Measurements from ENCODE around the gene PTPN2.

PTPN2 gene

GRCh38 chr18:12842459-12843380 lies 41.3 kb downstream of the PTPN2 start:
- H3K4me1 ChIP-seq (ENCODE audit: control insufficient read depth, insufficient read depth, low read length): peaks cover 3% of the 10 kb centered on the region; the same call in 1 of the 2 replicates
- no CpG with 5 or more reads among the region's 17 CpGs for WGBS (ENCODE audit: insufficient coverage, insufficient read length)
- no peak for DNase-seq (ENCODE audit: low read depth, low spot score)
- H3K27ac ChIP-seq (ENCODE audit: low read length): no peak overlapping the region
- H3K27me3 ChIP-seq (ENCODE audit: control insufficient read depth, insufficient read depth, low read length): no peaks in the 10 kb centered on the region
- no peak overlapping the region for H3K4me3 ChIP-seq (ENCODE audit: low read length)
- H3K9me3 ChIP-seq (ENCODE audit: control insufficient read depth, insufficient read depth, low read length): no peaks in the 10 kb centered on the region
- no peaks in the 10 kb centered on the region for H3K36me3 ChIP-seq (ENCODE audit: control insufficient read depth, insufficient read depth, low read length)

DNA sequence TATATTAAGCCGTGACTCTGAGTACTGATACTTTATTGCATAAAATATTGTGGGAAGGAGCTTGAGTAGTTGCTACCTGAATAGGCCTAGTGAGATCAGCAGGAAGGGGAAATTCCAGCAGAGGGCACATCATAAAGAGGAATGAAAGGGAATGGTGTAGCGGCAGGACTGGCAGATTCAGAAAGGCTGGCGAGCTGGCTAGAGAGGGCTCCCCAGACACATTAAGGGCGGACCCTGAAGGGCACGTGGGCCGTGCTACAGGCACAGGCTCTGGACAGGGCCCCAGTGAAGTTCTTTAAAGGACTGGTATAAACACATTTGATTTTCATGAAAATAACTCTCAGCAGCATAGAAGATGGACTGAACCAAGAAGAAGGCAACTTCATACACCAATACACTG lies 43.0 kb downstream of the PTPN2 start:
- Histone ChIP-seq H3K27ac (ENCODE audit: low read length) (no peak overlapping the region), H3K27me3 (ENCODE audit: control insufficient read depth, insufficient read depth, low read length) (no peaks in the 10 kb centered on the region), H3K4me1 (ENCODE audit: control insufficient read depth, insufficient read depth, low read length) (peaks cover 3% of the 10 kb centered on the region; the same call in 1 of the 2 replicates), H3K36me3 (ENCODE audit: control insufficient read depth, insufficient read depth, low read length) (no peaks in the 10 kb centered on the region; the same call in 1 of the 2 replicates), H3K9me3 (ENCODE audit: control insufficient read depth, insufficient read depth, low read length) (no peaks in the 10 kb centered on the region), H3K4me3 (ENCODE audit: low read length) (no peak overlapping the region)
- WGBS (ENCODE audit: insufficient coverage, insufficient read length): no CpG with 5 or more reads among the region's 6 CpGs
- no peak for DNase-seq (ENCODE audit: low read depth, low spot score)

DNA sequence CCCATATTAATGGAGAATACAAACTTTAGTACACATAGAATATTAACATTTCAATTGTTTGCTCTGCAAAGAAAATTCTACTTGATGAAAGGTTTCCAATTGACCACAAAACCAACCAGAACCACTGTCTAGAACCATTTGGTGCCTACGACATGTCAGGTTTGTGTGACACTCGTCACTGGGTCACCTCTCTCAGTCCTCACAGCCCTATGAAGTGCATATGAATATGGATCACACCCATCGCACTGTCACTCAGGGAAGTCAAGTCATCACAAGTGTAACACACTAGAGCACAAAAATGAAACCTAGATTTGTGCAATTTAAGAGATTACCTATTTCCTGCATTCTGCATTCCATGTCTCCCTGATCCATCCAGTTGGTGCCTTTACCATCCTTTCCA lies 43.7 kb downstream of the PTPN2 start:
- DNase-seq (ENCODE audit: low read depth, low spot score): no peak
- no peaks in the 10 kb centered on the region for H3K9me3 ChIP-seq (ENCODE audit: control insufficient read depth, insufficient read depth, low read length)
- WGBS (ENCODE audit: insufficient coverage, insufficient read length): no CpG with 5 or more reads among the region's 3 CpGs
- H3K27me3 ChIP-seq (ENCODE audit: control insufficient read depth, insufficient read depth, low read length): no peaks in the 10 kb centered on the region
- H3K27ac ChIP-seq (ENCODE audit: low read length): no peak overlapping the region
- peaks cover 3% of the 10 kb centered on the region; the same call in 1 of the 2 replicates for H3K4me1 ChIP-seq (ENCODE audit: control insufficient read depth, insufficient read depth, low read length)
- H3K4me3 ChIP-seq (ENCODE audit: low read length): no peak overlapping the region
- H3K36me3 ChIP-seq (ENCODE audit: control insufficient read depth, insufficient read depth, low read length): no peaks in the 10 kb centered on the region; the same call in 1 of the 2 replicates

DNA sequence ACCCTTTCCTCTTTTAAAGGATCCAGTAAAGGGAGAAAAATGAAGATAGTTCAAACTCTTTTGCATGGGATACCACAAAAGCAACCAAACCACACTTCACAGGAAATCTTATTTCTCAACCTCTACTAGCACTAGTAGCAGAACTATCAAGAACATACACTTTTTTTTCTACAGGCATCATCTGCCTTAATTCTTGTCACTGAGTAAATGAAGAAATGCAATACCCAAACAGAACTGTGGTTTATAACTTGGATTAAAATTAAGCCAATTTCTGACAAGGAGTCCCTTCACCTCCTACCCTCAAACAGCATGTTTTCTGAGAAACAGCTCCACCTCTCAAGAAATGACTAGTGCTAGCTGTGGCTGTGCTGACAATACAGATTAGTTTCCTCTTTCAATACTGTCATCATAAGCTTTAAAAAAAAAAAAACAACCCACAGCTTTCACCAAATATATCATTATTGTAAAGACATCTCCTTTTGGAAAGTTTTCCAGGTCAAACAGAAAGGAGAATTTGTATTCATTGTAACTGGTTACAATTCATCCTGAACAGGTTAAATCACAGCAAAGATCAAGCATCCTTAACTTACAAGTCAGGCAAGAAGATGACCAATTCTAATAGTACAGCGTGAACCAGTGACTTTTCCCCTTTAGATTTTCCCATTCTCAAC lies 44.4 kb downstream of the PTPN2 start:
- DNase-seq (ENCODE audit: low read depth, low spot score): no peak
- Histone ChIP-seq H3K4me1 (ENCODE audit: control insufficient read depth, insufficient read depth, low read length) (peaks cover 3% of the 10 kb centered on the region; the same call in 1 of the 2 replicates), H3K36me3 (ENCODE audit: control insufficient read depth, insufficient read depth, low read length) (no peaks in the 10 kb centered on the region; the same call in 1 of the 2 replicates), H3K9me3 (ENCODE audit: control insufficient read depth, insufficient read depth, low read length) (no peaks in the 10 kb centered on the region), H3K27ac (ENCODE audit: low read length) (no peak overlapping the region), H3K27me3 (ENCODE audit: control insufficient read depth, insufficient read depth, low read length) (no peaks in the 10 kb centered on the region), H3K4me3 (ENCODE audit: low read length) (no peak overlapping the region)
- no CpG with 5 or more reads among the region's 1 CpG for WGBS (ENCODE audit: insufficient coverage, insufficient read length)

- Histone ChIP-seq H3K9me3 (ENCODE audit: control insufficient read depth, insufficient read depth, low read length) (no peaks in the 10 kb centered on the region), H3K27ac (ENCODE audit: low read length) (no peak overlapping the region), H3K27me3 (ENCODE audit: control insufficient read depth, insufficient read depth, low read length) (no peaks in the 10 kb centered on the region), H3K36me3 (ENCODE audit: control insufficient read depth, insufficient read depth, low read length) (no peaks in the 10 kb centered on the region; the same call in 1 of the 2 replicates), H3K4me1 (ENCODE audit: control insufficient read depth, insufficient read depth, low read length) (peaks cover 3% of the 10 kb centered on the region; the same call in 1 of the 2 replicates), H3K4me3 (ENCODE audit: low read length) (no peak overlapping the region)
- no CpG with 5 or more reads among the region's 2 CpGs for WGBS (ENCODE audit: insufficient coverage, insufficient read length)
- DNase-seq (ENCODE audit: low read depth, low spot score): no peak
Measured at GRCh38 chr18:12839057-12839525, 44.9 kb downstream of the PTPN2 start.

GRCh38 chr18:12838178-12838634 lies 45.8 kb downstream of the PTPN2 start:
- Histone ChIP-seq H3K4me3 (ENCODE audit: low read length) (no peak overlapping the region), H3K27ac (ENCODE audit: low read length) (no peak overlapping the region), H3K36me3 (ENCODE audit: control insufficient read depth, insufficient read depth, low read length) (no peaks in the 10 kb centered on the region; the same call in 1 of the 2 replicates), H3K27me3 (ENCODE audit: control insufficient read depth, insufficient read depth, low read length) (no peaks in the 10 kb centered on the region), H3K4me1 (ENCODE audit: control insufficient read depth, insufficient read depth, low read length) (peaks cover 3% of the 10 kb centered on the region; the same call in 1 of the 2 replicates), H3K9me3 (ENCODE audit: control insufficient read depth, insufficient read depth, low read length) (no peaks in the 10 kb centered on the region)
- WGBS (ENCODE audit: insufficient coverage, insufficient read length): no CpG with 5 or more reads among the region's 4 CpGs
- no peak for DNase-seq (ENCODE audit: low read depth, low spot score)

DNA sequence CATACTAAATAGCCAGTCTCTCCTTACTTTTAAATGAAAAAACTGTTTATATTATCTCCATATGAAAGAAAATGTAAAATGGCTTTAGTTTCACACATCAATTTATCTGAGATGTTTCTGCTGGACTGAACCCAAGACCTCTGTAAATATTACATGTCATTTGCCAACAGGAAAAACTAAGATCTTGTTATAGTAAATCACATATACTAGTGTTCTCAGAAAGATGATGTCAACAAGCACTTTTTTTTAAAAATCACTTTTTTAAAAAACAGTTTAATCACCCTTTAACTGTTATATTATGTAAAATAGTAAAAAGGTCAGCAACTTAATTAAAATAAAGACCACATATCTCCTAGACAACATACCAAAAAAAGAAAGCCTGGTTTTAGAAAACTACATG lies 46.3 kb downstream of the PTPN2 start:
- no peaks in the 10 kb centered on the region for H3K9me3 ChIP-seq (ENCODE audit: control insufficient read depth, insufficient read depth, low read length)
- no peak overlapping the region for H3K27ac ChIP-seq (ENCODE audit: low read length)
- peaks cover 3% of the 10 kb centered on the region; the same call in 1 of the 2 replicates for H3K4me1 ChIP-seq (ENCODE audit: control insufficient read depth, insufficient read depth, low read length)
- DNase-seq (ENCODE audit: low read depth, low spot score): no peak
- H3K4me3 ChIP-seq (ENCODE audit: low read length): no peak overlapping the region
- H3K36me3 ChIP-seq (ENCODE audit: control insufficient read depth, insufficient read depth, low read length): no peaks in the 10 kb centered on the region; the same call in 1 of the 2 replicates
- no peaks in the 10 kb centered on the region for H3K27me3 ChIP-seq (ENCODE audit: control insufficient read depth, insufficient read depth, low read length)

GRCh38 chr18:12836551-12836950 lies 47.5 kb downstream of the PTPN2 start:
- H3K9me3 ChIP-seq (ENCODE audit: control insufficient read depth, insufficient read depth, low read length): no peaks in the 10 kb centered on the region
- no peaks in the 10 kb centered on the region for H3K27me3 ChIP-seq (ENCODE audit: control insufficient read depth, insufficient read depth, low read length)
- no peak overlapping the region for H3K27ac ChIP-seq (ENCODE audit: low read length)
- no peak for DNase-seq (ENCODE audit: low read depth, low spot score)
- no CpG with 5 or more reads among the region's 5 CpGs for whole genome bisulfite sequencing (ENCODE audit: insufficient coverage, insufficient read length)
- no peak overlapping the region for H3K4me3 ChIP-seq (ENCODE audit: low read length)
- H3K36me3 ChIP-seq (ENCODE audit: control insufficient read depth, insufficient read depth, low read length): no peaks in the 10 kb centered on the region; the same call in 1 of the 2 replicates
- H3K4me1 ChIP-seq (ENCODE audit: control insufficient read depth, insufficient read depth, low read length): peaks cover 3% of the 10 kb centered on the region; the same call in 1 of the 2 replicates

DNA sequence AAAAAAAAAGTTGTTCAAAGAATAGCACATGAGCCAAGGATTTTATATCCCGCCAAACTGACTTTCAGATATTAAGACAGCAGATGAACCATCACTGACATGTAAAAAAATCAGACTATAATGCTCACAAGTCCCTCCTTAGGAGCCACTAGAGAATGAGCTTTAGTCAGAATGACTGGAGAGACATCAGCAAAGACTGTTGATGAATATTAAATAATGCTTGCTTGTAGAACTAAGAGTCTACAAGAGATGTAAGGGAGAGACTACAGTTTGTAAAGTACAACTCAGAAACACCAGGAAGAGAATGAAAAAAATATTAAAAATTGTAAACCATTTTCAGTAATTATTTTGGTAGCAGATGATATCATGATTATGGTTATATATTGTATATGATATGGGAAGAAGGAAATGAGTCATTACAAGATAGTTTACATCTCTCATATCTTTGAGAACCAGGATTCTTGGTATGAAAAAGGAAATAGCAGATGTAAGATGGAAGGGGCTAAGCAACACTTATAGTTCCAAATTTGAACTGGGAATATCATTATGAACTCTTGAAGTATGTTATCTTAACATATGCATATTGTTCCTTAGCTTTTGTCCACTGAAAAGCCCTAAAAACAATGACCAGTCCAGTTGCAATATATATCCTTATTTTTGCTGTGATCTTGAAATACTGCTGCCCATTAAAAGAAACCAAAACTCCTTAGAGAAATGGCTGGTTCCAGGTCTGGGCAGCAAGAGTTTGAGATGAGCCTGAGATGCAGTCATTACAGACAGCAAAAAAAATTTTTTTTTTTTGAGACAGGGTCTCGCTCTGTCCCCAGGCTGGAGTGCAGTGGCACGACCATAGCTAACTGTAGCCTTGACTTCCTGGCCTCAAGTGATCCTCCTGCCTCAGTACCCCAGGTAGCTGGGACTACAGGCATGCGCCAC lies 55.7 kb downstream of the PTPN2 start:
- H3K4me3 ChIP-seq (ENCODE audit: low read length): no peak overlapping the region
- H3K4me1 ChIP-seq (ENCODE audit: control insufficient read depth, insufficient read depth, low read length): no peaks in the 10 kb centered on the region
- DNase-seq (ENCODE audit: low read depth, low spot score): no peak
- no peaks in the 10 kb centered on the region for H3K36me3 ChIP-seq (ENCODE audit: control insufficient read depth, insufficient read depth, low read length)
- no peak overlapping the region for H3K27ac ChIP-seq (ENCODE audit: low read length)
- H3K9me3 ChIP-seq (ENCODE audit: control insufficient read depth, insufficient read depth, low read length): no peaks in the 10 kb centered on the region
- H3K27me3 ChIP-seq (ENCODE audit: control insufficient read depth, insufficient read depth, low read length): no peaks in the 10 kb centered on the region
- WGBS (ENCODE audit: insufficient coverage, insufficient read length): no CpG with 5 or more reads among the region's 4 CpGs

Measured in iPS DF 6.9 (cell line).